GM12892 (cell line): ENCODE measurements around the gene HNRNPUL1.

Experiments
- DNase-seq: peaks from one replicate; pipeline ENCODE4 v3.0.0; 2011; ENCODE audit not compliant: insufficient read length
- FAIRE-seq: peaks from 2 replicates; lab custom pipeline; 2011; peaks lifted over from hg19 to GRCh38; lab: Jason Lieb, UNC
- POLR2A ChIP-seq: IDR thresholded peaks from 2 replicates; pipeline ENCODE4 v1.6.1; 2011; ENCODE audit warnings: low read depth, low read length, control low read depth
- POLR2AphosphoS5 ChIP-seq: IDR thresholded peaks from 2 replicates; pipeline ENCODE4 v1.6.1; 2011; ENCODE audit warnings: low read depth, low read length, control low read depth
- TAF1 ChIP-seq: IDR thresholded peaks from 2 replicates; pipeline ENCODE4 v1.6.1; 2011; ENCODE audit warnings: low read depth, mild to moderate bottlenecking, control low read depth, low read length, borderline replicate concordance

The HNRNPUL1 gene

GRCh38 chr19:41353466-41354342 lies 89.5 kb downstream of the HNRNPUL1 start, which contains the start of gene TGFB1:
TSS of gene TGFB1 (minus strand) at chr19:41353922. CDS start at chr19:41353044, 878 bp downstream.
- TF ChIP-seq POLR2AphosphoS5: peak; percentile 49; the same call in 1 of the 2 replicates
- TF ChIP-seq TAF1: peak; percentile 29; the same call in 1 of the 2 replicates
- peak; percentile 81 for TF ChIP-seq POLR2A
- DNase-seq: peak; percentile 98
- FAIRE-seq: peak; percentile 91

GRCh38 chr19:41354343-41354953 lies 90.3 kb downstream of the HNRNPUL1 start:
- TF ChIP-seq POLR2A: no peak
- no peak for TF ChIP-seq TAF1
- TF ChIP-seq POLR2AphosphoS5: no peak
- FAIRE-seq (no peak), DNase-seq (no peak)

- FAIRE-seq: no peak
- DNase-seq: no peak
- TF ChIP-seq POLR2A (no peak), TAF1 (no peak), POLR2AphosphoS5 (no peak)
Measured at GRCh38 chr19:41355035-41355434, 90.9 kb downstream of the HNRNPUL1 start.

GRCh38 chr19:41355802-41356201 lies 91.6 kb downstream of the HNRNPUL1 start:
- no peak for DNase-seq
- no peak for TF ChIP-seq POLR2AphosphoS5
- TF ChIP-seq TAF1: no peak
- TF ChIP-seq POLR2A: no peak
- FAIRE-seq: no peak

- DNase-seq (no peak), FAIRE-seq (no peak)
- TF ChIP-seq POLR2AphosphoS5: no peak
- no peak for TF ChIP-seq TAF1
- no peak for TF ChIP-seq POLR2A
Measured at GRCh38 chr19:41356984-41357739, 93.0 kb downstream of the HNRNPUL1 start.
